Smooth muscle cell of the brain vasculature (primary cell): Measurements from ENCODE around the gene ZNF329.

Experiments used
- DNase-seq: peaks from one replicate; pipeline ENCODE4 v3.0.0-alpha.2; 2012; ENCODE audit warnings: low read depth, low spot score

Gene ZNF329

GRCh38 chr19:58118979-58119733 is 31.4 kb downstream of the ZNF329 start:
- no peak for DNase-seq

GRCh38 chr19:58117841-58118575 is 32.6 kb downstream of the ZNF329 start:
- no peak for DNase-seq

GRCh38 chr19:58108546-58108817 is 42.1 kb downstream of the ZNF329 start:
- DNase-seq = no peak

GRCh38 chr19:58107778-58108545 is 42.6 kb downstream of the ZNF329 start:
- DNase-seq = no peak

GRCh38 chr19:58098682-58098998 is 51.9 kb downstream of the ZNF329 start:
- DNase-seq = no peak

GRCh38 chr19:58097781-58098681 is 52.6 kb downstream of the ZNF329 start, which contains the start of gene ZSCAN18:
Gene ZSCAN18, minus strand, starts transcription at chr19:58098231. Its CDS starts 7,964 bp downstream, at chr19:58090267.
- DNase-seq = peak; percentile 82

GRCh38 chr19:58097349-58097748 is 53.2 kb downstream of the ZNF329 start:
- DNase-seq = no peak

- no peak for DNase-seq
Measured at GRCh38 chr19:58096884-58097283, 53.7 kb downstream of the ZNF329 start.

- no peak for DNase-seq
Measured at GRCh38 chr19:58095328-58095727, 55.3 kb downstream of the ZNF329 start.

GRCh38 chr19:58093071-58093470 is 57.5 kb downstream of the ZNF329 start:
- DNase-seq = no peak

- no peak for DNase-seq
Measured at GRCh38 chr19:58091251-58091995, 59.2 kb downstream of the ZNF329 start.

GRCh38 chr19:58089846-58090245 is 60.7 kb downstream of the ZNF329 start:
- DNase-seq = no peak

- DNase-seq = no peak
Measured at GRCh38 chr19:58088521-58089052, 62.0 kb downstream of the ZNF329 start.

GRCh38 chr19:58086825-58087710 is 63.5 kb downstream of the ZNF329 start:
- DNase-seq = no peak

GRCh38 chr19:58085348-58085875 is 65.2 kb downstream of the ZNF329 start:
- DNase-seq = no peak

- DNase-seq = no peak
Measured at GRCh38 chr19:58084596-58085347, 65.8 kb downstream of the ZNF329 start.

GRCh38 chr19:58083021-58083420 is 67.6 kb downstream of the ZNF329 start:
- no peak for DNase-seq

- no peak for DNase-seq
Measured at GRCh38 chr19:58079792-58080191, 70.8 kb downstream of the ZNF329 start.
